ENCODE measurements around the gene MBD5.

Gene MBD5

GRCh38 chr2:148303161-148303560 is 282.3 kb downstream of the MBD5 start:
- DNase-seq (ENCODE audit: low spot score) = no peak

- no peak for DNase-seq (ENCODE audit: low spot score)
Measured at GRCh38 chr2:148305476-148305875, 284.6 kb downstream of the MBD5 start.

GRCh38 chr2:148306027-148306426 is 285.1 kb downstream of the MBD5 start:
- DNase-seq (ENCODE audit: low spot score) = no peak

GRCh38 chr2:148317598-148317997 is 296.7 kb downstream of the MBD5 start:
- DNase-seq (ENCODE audit: low spot score) = no peak

GRCh38 chr2:148338541-148338940 is 317.6 kb downstream of the MBD5 start:
- DNase-seq (ENCODE audit: low spot score) = no peak

- no peak for DNase-seq (ENCODE audit: low spot score)
Measured at GRCh38 chr2:148342086-148342485, 321.2 kb downstream of the MBD5 start.

- no peak for DNase-seq (ENCODE audit: low spot score)
Measured at GRCh38 chr2:148350199-148350598, 329.3 kb downstream of the MBD5 start.

GRCh38 chr2:148351437-148352143 is 330.7 kb downstream of the MBD5 start:
- no peak for DNase-seq (ENCODE audit: low spot score)

GRCh38 chr2:148358375-148358774 is 337.5 kb downstream of the MBD5 start:
- no peak for DNase-seq (ENCODE audit: low spot score)

- DNase-seq (ENCODE audit: low spot score) = no peak
Measured at GRCh38 chr2:148360662-148361061, 339.8 kb downstream of the MBD5 start.

GRCh38 chr2:148362144-148362796 is 341.4 kb downstream of the MBD5 start:
- DNase-seq (ENCODE audit: low spot score) = no peak

- DNase-seq (ENCODE audit: low spot score) = no peak
Measured at GRCh38 chr2:148375214-148375613, 354.3 kb downstream of the MBD5 start.

- DNase-seq (ENCODE audit: low spot score) = no peak
Measured at GRCh38 chr2:148391324-148391723, 370.4 kb downstream of the MBD5 start.

- DNase-seq (ENCODE audit: low spot score) = no peak
Measured at GRCh38 chr2:148402786-148403185, 381.9 kb downstream of the MBD5 start.

GRCh38 chr2:148410899-148411298 is 390.0 kb downstream of the MBD5 start:
- DNase-seq (ENCODE audit: low spot score) = no peak

- DNase-seq (ENCODE audit: low spot score) = no peak
Measured at GRCh38 chr2:148416248-148416647, 395.4 kb downstream of the MBD5 start.

GRCh38 chr2:148430101-148430500 is 409.2 kb downstream of the MBD5 start:
- DNase-seq (ENCODE audit: low spot score) = no peak

- DNase-seq (ENCODE audit: low spot score) = no peak
Measured at GRCh38 chr2:148447877-148448276, 427.0 kb downstream of the MBD5 start.

- DNase-seq (ENCODE audit: low spot score) = no peak
Measured at GRCh38 chr2:148450531-148450930, 429.6 kb downstream of the MBD5 start.

- DNase-seq (ENCODE audit: low spot score) = no peak
Measured at GRCh38 chr2:148451046-148451445, 430.2 kb downstream of the MBD5 start.

- no peak for DNase-seq (ENCODE audit: low spot score)
Measured at GRCh38 chr2:148455791-148456190, 434.9 kb downstream of the MBD5 start.

GRCh38 chr2:148458171-148458570 is 437.3 kb downstream of the MBD5 start:
- DNase-seq (ENCODE audit: low spot score) = no peak

- no peak for DNase-seq (ENCODE audit: low spot score)
Measured at GRCh38 chr2:148459377-148459778, 438.5 kb downstream of the MBD5 start.

- DNase-seq (ENCODE audit: low spot score) = no peak
Measured at GRCh38 chr2:148461876-148462275, 441.0 kb downstream of the MBD5 start.

Measured in germinal center (tissue), 1 donor.